Peyer's patch (tissue), 4 donors: ENCODE data around the gene PRKCH. TPM values are rescaled to one million over a fixed set of nuclear protein-coding genes. Genes with fewer than 3 reads are reported as not detected.

Experiments used
- DNase-seq, 3 donors: peaks; one replicate each; pipeline ENCODE4 v3.0.0-alpha.2; 2017 to 2019
- H3K27ac ChIP-seq, 4 donors: fragments of 200-600 bp; sonication (generic); one replicate each; pipeline ENCODE4 v1.5.1; 2016 to 2019
- H3K27me3 ChIP-seq, 2 donors: fragments of 200-600 bp; sonication (generic); one replicate each; pipeline ENCODE4 v1.5.1; 2019
- H3K36me3 ChIP-seq, 3 donors: fragments of 200-600 bp; sonication (generic); one replicate each; pipeline ENCODE4 v1.5.1; 2016 to 2019
- H3K4me1 ChIP-seq, 4 donors: fragments of 200-600 bp; sonication (generic); one replicate each; pipeline ENCODE4 v1.5.1; 2016 to 2019
- H3K4me3 ChIP-seq, 4 donors: fragments of 200-600 bp; sonication (generic); 1 replicate in 3 of 4; 2 replicates in 1 of 4; pipeline ENCODE4 v1.5.1; 2016 to 2019; ENCODE audit warnings: mild to moderate bottlenecking in 1 of 4
- H3K9me3 ChIP-seq, 4 donors: fragments of 200-600 bp; sonication (generic); one replicate each; pipeline ENCODE4 v1.5.1; 2016 to 2019; ENCODE audit warnings: mild to moderate bottlenecking in 1 of 4
- CTCF ChIP-seq, 6 experiments: fragments of 450-650 bp in 4 of 6; fragments of 200-600 bp in 2 of 6; sonication (generic) in 1 of 6; IDR thresholded peaks; one replicate each; pipeline ENCODE4 v1.5.1; 2017 to 2019; ENCODE audit warnings: antibody characterized with exemption in 6 of 6, mild to moderate bottlenecking in 3 of 6, moderate library complexity in 1 of 6
- POLR2A ChIP-seq, 2 donors: fragments of 450-650 bp; IDR thresholded peaks; one replicate each; pipeline ENCODE4 v1.5.1; 2017; ENCODE audit warnings: antibody characterized with exemption in 2 of 2, mild to moderate bottlenecking in 2 of 2, moderate library complexity in 2 of 2
- total RNA-seq, 4 donors: library from RNA; depleted of rRNA; stranded (reverse); fragments of >200 nt; gene quantifications; one replicate each; pipeline ENCODE4 v1.1.0, GENCODE V29; 2016

PRKCH gene
- total RNA-seq, 4 donors from 2014 or later: 32.5 to 64.2 (median 53.0) TPM

- no peak for DNase-seq
- Histone ChIP-seq H3K4me3 (no peak overlapping the region), H3K9me3 (no peaks in the 10 kb centered on the region), H3K4me1 (no peaks in the 10 kb centered on the region), H3K27me3 (no peaks in the 10 kb centered on the region), H3K36me3 (no peaks in the 10 kb centered on the region), H3K27ac (no peak overlapping the region)
- TF ChIP-seq CTCF (IDR thresholded peaks at IDR 0.05) (no peak), POLR2A (IDR thresholded peaks at IDR 0.05) (no peak)
These were observed 64.9 kb downstream of the PRKCH start for GRCh38 chr14:61386173-61386772.

GRCh38 chr14:61387076-61387475 is 65.7 kb downstream of the PRKCH start:
- Histone ChIP-seq H3K4me1 (no peaks in the 10 kb centered on the region), H3K9me3 (no peaks in the 10 kb centered on the region), H3K27ac (no peak overlapping the region), H3K36me3 (no peaks in the 10 kb centered on the region), H3K27me3 (no peaks in the 10 kb centered on the region), H3K4me3 (no peak overlapping the region)
- no peak for DNase-seq
- TF ChIP-seq CTCF (IDR thresholded peaks at IDR 0.05) (no peak), POLR2A (IDR thresholded peaks at IDR 0.05) (no peak)

GRCh38 chr14:61388173-61388975 is 67.0 kb downstream of the PRKCH start:
- no peaks in the 10 kb centered on the region for H3K36me3 ChIP-seq
- H3K4me3 ChIP-seq: no peak overlapping the region
- H3K4me1 ChIP-seq: no peaks in the 10 kb centered on the region
- no peak for TF ChIP-seq CTCF (IDR thresholded peaks at IDR 0.05)
- TF ChIP-seq POLR2A (IDR thresholded peaks at IDR 0.05): no peak
- H3K27me3 ChIP-seq: no peaks in the 10 kb centered on the region
- H3K27ac ChIP-seq: peak overlapping the region; percentile 36 to 63 (median 50)
- no peaks in the 10 kb centered on the region for H3K9me3 ChIP-seq
- DNase-seq: no peak

GRCh38 chr14:61388976-61389576 is 67.7 kb downstream of the PRKCH start:
- TF ChIP-seq CTCF (IDR thresholded peaks at IDR 0.05): no peak
- no peak for TF ChIP-seq POLR2A (IDR thresholded peaks at IDR 0.05)
- Histone ChIP-seq H3K27ac (peak overlapping the region in 3 of 4 donors; percentile 19 to 63 (median 36)), H3K4me1 (no peaks in the 10 kb centered on the region), H3K27me3 (no peaks in the 10 kb centered on the region), H3K9me3 (no peaks in the 10 kb centered on the region), H3K4me3 (no peak overlapping the region), H3K36me3 (no peaks in the 10 kb centered on the region)
- no peak for DNase-seq

GRCh38 chr14:61391119-61391518 is 69.7 kb downstream of the PRKCH start:
- no peaks in the 10 kb centered on the region for H3K9me3 ChIP-seq
- no peak for DNase-seq
- H3K27me3 ChIP-seq: no peaks in the 10 kb centered on the region
- H3K27ac ChIP-seq: no peak overlapping the region
- H3K36me3 ChIP-seq: no peaks in the 10 kb centered on the region
- H3K4me3 ChIP-seq: no peak overlapping the region
- H3K4me1 ChIP-seq: no peaks in the 10 kb centered on the region
- TF ChIP-seq CTCF (IDR thresholded peaks at IDR 0.05): no peak
- TF ChIP-seq POLR2A (IDR thresholded peaks at IDR 0.05): no peak
